HG03175 (cell line): ENCODE data around the gene VWA5B2.

Experiments
- ATAC-seq: cut with Tn5 transposase; IDR thresholded peaks from one replicate; pipeline ENCODE4 v1.9.1; 2021; ENCODE audit warnings: mild to moderate bottlenecking, moderate library complexity; ENCODE audit not compliant: unreplicated experiment

VWA5B2 gene

DNA sequence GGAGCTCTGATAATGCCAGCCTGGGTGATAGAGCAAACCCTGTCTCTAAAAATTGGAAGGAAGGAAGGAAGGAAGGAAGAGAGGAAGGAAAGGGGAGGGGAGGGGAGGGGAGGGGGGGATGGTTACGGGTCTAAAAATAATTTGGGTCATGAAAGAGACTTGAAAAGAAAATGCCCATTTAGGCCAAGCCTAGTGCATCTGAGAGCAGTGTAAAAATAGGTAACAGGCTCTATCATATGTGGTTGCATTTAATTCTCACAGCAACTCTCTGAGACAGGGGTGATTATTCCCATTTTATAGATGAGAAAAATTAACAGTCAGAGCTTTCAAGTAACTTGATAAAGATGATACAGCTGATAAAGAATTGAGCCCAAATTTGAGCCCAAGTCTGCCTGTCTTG lies 42.9 kb downstream of the VWA5B2 start:
- no peak for ATAC-seq

DNA sequence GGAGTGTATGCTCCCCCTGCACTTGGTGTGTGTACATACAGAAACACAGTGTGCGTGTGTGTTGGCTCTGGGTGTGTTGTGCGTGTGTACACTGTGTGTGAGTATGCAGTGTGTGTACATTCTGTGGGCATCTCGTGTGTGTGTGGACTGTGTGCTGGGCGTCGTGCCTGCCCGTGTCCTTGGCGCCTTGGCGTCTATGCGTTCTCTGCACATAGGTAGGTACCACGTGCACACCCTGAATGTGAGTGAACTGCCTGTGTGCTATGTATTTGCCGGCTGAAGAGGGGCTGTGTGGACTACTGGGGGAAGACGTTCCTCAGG lies 46.0 kb downstream of the VWA5B2 start:
- no peak for ATAC-seq

DNA sequence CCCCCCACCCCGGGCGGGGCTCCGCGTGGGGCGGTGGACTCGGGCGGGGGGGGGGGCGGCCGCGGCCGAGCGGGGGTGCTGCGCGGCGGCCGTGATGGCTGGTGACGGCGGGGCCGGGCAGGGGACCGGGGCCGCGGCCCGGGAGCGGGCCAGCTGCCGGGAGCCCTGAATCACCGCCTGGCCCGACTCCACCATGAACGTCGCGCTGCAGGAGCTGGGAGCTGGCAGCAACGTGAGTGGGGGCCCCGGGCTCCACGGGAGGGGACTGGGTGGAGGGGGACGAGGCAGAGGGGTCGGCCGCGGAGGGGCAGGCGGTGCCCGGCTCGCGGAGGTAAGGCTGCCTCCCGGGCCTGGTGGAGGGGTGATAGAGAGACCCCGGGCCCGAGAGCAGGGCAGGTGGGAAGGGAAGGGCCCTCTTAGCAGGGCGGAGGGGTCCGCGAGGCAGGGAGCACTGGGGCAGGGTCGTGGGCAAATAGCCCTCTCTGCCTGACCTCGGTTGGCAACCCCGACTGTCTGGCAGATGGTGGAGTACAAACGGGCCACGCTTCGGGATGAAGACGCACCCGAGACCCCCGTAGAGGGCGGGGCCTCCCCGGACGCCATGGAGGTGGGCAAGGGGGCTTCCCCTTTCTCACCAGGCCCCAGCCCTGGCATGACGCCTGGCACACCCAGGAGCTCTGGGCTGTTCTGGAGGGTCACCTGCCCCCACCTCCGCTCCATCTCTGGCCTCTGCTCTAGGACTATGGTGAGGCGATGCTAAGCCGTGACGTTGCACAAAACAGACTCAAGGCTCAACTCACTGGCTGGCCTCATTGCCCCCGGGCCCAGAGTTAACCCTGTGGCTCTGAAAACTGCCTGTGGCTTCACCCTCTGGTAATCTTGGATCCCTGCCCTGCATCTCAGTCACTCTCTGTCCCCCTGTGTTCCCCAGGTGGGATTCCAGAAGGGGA lies 46.9 kb downstream of the VWA5B2 start, which contains the start of gene ECE2:
Gene ECE2, plus strand, starts transcription at position 62 of the 950 bp plus-strand sequence. Its CDS starts 132 bp downstream, at position 194.
- ATAC-seq = no peak

DNA sequence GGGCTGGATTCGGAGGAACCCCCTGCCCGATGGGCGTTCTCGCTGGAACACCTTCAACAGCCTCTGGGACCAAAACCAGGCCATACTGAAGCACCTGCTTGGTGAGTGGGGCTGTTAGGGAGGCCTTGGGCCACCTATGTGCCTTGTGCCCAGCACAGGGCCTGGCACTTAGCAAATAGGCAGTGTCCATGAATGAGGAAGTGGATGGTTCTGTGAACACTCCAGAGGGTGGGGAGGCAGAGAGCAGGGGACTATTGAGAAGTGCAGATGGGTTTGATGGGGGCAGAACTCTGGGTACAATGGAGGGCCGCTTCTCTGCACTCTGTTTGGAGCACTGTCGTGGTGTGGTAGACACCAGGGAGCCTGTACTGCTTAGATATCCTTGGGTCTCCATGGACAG lies 48.0 kb downstream of the VWA5B2 start:
- ATAC-seq = no peak

DNA sequence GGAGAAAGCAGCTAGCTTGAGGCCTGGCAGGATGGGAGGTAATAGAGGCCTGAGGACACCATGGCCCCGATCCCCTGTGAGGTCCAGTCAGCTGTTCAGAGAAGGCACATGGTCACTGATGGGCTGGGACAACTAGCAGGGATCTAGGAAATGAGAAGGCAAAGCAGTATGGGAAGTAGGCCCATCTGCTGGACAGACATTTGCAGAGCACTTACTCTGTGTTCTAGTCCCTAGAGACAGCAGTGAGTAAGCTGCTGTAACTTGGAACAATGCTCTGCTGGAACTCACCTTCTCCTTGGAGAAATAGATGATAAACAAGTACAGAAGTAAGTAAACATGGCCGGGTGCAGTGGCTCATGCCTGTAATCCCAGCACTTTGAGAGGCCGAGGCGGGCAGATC lies 53.6 kb downstream of the VWA5B2 start:
- no peak for ATAC-seq

DNA sequence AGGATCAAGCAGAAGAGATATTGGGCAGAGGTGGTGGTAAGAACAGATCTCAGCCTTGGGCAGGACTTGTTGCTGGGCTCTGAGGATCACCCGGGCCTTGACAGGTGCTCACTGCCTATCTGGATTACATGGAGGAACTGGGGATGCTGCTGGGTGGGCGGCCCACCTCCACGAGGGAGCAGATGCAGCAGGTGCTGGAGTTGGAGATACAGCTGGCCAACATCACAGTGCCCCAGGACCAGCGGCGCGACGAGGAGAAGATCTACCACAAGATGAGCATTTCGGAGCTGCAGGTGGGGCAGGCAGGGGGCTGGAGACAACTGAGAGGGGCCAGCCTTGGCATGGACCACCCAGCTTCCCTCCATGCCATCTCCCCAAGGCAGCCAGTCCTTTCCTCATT lies 54.3 kb downstream of the VWA5B2 start:
- no peak for ATAC-seq

DNA sequence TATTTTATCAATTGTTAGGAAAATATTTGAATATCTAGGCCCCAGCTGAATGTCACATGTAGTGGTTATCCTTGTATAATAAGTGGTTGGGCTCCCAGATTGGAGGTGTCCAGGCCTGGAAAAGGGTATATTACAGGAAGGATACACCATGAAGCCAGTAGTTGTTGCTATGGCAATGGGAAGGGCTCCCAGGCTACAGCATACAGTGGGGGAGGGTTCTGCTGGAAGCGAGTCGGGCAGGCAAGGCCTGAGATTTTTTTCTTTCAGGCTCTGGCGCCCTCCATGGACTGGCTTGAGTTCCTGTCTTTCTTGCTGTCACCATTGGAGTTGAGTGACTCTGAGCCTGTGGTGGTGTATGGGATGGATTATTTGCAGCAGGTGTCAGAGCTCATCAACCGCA lies 55.3 kb downstream of the VWA5B2 start:
- ATAC-seq = no peak

DNA sequence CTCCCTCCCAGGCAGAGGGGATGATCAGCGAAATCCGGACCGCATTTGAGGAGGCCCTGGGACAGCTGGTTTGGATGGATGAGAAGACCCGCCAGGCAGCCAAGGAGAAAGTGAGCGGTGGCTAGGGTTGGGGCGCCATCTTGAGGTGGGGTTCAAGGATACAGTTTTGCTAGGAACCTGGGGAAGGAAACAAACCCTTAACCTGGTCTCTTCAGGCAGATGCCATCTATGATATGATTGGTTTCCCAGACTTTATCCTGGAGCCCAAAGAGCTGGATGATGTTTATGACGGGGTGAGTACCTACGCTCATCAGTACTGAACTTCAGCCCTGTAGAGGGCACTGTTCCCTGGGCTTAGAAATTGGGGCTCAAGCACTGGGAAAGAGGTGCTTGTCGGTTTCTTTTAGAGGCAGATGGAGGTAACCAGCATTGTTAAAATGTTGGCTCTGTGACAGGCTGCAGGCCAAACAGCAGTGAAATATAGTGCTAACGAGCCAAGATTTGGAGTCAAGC lies 60.1 kb downstream of the VWA5B2 start:
- no peak for ATAC-seq

DNA sequence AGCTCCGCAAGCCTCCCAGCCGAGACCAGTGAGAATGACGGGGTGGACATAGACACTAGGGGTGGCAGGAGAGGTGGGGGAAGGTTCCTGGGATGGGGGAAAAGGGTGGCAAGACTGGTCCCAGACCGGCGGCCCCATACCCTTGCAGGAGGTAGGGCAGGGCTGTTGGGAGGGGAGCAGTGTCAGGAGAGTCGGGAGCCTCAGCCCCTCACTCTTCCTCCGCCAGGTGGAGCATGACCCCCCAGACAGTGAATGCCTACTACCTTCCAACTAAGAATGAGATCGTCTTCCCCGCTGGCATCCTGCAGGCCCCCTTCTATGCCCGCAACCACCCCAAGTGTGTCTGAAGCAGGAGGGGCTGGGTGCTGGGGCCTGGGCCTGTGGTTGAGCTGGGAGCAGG lies 60.9 kb downstream of the VWA5B2 start:
- ATAC-seq = no peak

DNA sequence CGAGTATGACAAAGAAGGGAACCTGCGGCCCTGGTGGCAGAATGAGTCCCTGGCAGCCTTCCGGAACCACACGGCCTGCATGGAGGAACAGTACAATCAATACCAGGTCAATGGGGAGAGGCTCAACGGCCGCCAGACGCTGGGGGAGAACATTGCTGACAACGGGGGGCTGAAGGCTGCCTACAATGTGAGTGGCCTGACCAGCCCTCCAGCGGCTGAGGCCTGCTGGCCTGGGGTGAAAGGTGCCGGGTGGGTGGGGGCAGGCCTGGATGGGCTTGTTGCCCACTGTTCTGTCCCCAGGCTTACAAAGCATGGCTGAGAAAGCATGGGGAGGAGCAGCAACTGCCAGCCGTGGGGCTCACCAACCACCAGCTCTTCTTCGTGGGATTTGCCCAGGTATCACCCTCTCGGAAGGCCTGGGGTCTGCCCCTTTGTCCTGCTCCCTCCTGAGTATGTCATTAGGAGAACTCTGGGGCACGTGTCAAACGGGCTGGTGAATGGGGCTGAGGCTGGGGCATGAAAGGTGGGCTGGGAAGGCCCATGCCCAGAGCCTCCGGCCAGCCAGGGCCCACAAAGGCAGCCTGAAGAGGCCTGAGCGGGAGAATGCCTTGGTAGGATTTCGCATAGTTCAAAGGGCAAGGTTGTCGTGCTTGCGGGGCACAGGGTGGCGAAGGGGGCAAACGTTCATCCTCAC lies 61.8 kb downstream of the VWA5B2 start:
- ATAC-seq = no peak
